NOMO-1 treated with DMSO at 0.1 percent for 48 hours (cell line): ENCODE results near the gene NUCKS1.

Experiments used
- DNase-seq: peaks from one replicate; lab custom pipeline; 2025; ENCODE audit not compliant: unreplicated experiment; lab: John Stamatoyannopoulos, UW

The NUCKS1 gene

GRCh38 chr1:205701891-205702290 is 48.1 kb downstream of the NUCKS1 start:
- DNase-seq, result no peak

- no peak for DNase-seq
Observed at GRCh38 chr1:205701420-205701819, 48.6 kb downstream of the NUCKS1 start.

GRCh38 chr1:205700865-205701401 is 49.0 kb downstream of the NUCKS1 start:
- DNase-seq, result no peak

GRCh38 chr1:205699416-205699815 is 50.6 kb downstream of the NUCKS1 start:
- DNase-seq, result no peak

- DNase-seq, result no peak
Observed at GRCh38 chr1:205698921-205699320, 51.1 kb downstream of the NUCKS1 start.

- no peak for DNase-seq
Observed at GRCh38 chr1:205693421-205693991, 56.5 kb downstream of the NUCKS1 start.

GRCh38 chr1:205692423-205692822 is 57.6 kb downstream of the NUCKS1 start:
- no peak for DNase-seq

- DNase-seq, result no peak
Observed at GRCh38 chr1:205690122-205690756, 59.7 kb downstream of the NUCKS1 start.

GRCh38 chr1:205689479-205689878 is 60.5 kb downstream of the NUCKS1 start:
- no peak for DNase-seq

GRCh38 chr1:205688171-205689080 is 61.6 kb downstream of the NUCKS1 start:
- DNase-seq, result no peak

GRCh38 chr1:205687242-205687641 is 62.7 kb downstream of the NUCKS1 start:
- no peak for DNase-seq

GRCh38 chr1:205681364-205681763 is 68.6 kb downstream of the NUCKS1 start:
- no peak for DNase-seq

- peak; percentile 21 for DNase-seq
Observed at GRCh38 chr1:205680073-205680851, 69.7 kb downstream of the NUCKS1 start, which contains the start of gene SLC45A3. TSS of gene SLC45A3 (minus strand) at chr1:205680509. CDS start at chr1:205664656, 15,853 bp downstream.

- no peak for DNase-seq
Observed at GRCh38 chr1:205678286-205679111, 71.5 kb downstream of the NUCKS1 start.

GRCh38 chr1:205677167-205677566 is 72.8 kb downstream of the NUCKS1 start:
- DNase-seq, result no peak

GRCh38 chr1:205676597-205676996 is 73.4 kb downstream of the NUCKS1 start:
- DNase-seq, result no peak

GRCh38 chr1:205676002-205676401 is 74.0 kb downstream of the NUCKS1 start:
- DNase-seq, result no peak

- DNase-seq, result no peak
Observed at GRCh38 chr1:205675247-205675646, 74.7 kb downstream of the NUCKS1 start.

- no peak for DNase-seq
Observed at GRCh38 chr1:205672970-205673369, 77.0 kb downstream of the NUCKS1 start.

- DNase-seq, result no peak
Observed at GRCh38 chr1:205672395-205672889, 77.5 kb downstream of the NUCKS1 start.
